ENCODE measurements around the gene TRIP10. TPM values are rescaled to one million over a fixed set of nuclear protein-coding genes. Genes with fewer than 3 reads are reported as not detected.

Gene TRIP10
- total and polyA plus RNA-seq, 2 of the 13 experiments (the other 11 are each of a cell fraction or from before 2014, with no cell fraction given), result 32.5 to 33.2 TPM

DNA sequence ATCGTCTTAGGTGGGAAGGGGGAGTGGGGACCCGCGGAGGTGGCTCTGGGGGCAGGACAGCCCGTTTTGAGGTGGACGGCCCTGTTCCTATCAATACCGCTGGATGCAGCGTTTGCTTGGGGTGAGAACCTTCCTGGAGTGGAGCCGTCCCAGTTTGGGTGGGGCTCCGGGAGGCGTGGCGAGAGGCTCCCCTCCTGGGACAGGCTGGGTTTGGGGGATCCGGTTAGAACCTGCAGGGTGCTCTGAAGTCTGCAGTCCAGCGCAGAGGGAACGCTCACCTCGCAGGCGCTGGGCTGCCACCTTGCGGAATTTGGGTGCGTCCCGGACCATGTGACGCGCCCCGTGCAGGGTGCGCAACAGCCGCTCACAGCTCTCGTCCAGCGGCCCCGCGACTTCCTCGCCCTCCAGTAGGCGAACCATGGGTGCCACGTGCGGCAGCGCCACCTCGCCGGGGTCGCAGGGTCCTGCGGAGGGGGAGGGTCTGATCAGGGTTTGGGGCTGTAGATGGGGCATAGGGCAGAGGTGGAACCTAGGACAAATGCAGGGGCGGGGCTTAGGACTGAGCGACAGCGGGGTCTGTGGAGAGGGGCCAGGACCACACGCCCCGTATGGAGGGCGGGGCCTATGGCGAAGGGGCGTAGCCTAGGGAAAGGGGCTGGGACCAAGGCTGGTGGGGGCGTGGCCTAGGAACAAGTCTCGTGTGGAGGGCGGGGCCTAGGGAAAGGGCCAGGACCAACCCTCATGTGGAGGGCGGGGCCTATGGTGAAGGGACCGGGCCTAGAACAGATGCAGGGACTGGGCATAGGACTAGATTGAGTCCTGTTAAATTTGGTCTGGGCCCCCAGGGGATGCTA lies 13.9 kb downstream of the TRIP10 start (continued):
- TF ChIP-seq, protein P1, sequence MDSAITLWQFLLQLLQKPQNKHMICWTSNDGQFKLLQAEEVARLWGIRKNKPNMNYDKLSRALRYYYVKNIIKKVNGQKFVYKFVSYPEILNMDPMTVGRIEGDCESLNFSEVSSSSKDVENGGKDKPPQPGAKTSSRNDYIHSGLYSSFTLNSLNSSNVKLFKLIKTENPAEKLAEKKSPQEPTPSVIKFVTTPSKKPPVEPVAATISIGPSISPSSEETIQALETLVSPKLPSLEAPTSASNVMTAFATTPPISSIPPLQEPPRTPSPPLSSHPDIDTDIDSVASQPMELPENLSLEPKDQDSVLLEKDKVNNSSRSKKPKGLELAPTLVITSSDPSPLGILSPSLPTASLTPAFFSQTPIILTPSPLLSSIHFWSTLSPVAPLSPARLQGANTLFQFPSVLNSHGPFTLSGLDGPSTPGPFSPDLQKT (CRISPR knock-in tag; IDR thresholded peaks at IDR 0.05; ENCODE audit: borderline replicate concordance), result no peak
- TF ChIP-seq, protein P2, sequence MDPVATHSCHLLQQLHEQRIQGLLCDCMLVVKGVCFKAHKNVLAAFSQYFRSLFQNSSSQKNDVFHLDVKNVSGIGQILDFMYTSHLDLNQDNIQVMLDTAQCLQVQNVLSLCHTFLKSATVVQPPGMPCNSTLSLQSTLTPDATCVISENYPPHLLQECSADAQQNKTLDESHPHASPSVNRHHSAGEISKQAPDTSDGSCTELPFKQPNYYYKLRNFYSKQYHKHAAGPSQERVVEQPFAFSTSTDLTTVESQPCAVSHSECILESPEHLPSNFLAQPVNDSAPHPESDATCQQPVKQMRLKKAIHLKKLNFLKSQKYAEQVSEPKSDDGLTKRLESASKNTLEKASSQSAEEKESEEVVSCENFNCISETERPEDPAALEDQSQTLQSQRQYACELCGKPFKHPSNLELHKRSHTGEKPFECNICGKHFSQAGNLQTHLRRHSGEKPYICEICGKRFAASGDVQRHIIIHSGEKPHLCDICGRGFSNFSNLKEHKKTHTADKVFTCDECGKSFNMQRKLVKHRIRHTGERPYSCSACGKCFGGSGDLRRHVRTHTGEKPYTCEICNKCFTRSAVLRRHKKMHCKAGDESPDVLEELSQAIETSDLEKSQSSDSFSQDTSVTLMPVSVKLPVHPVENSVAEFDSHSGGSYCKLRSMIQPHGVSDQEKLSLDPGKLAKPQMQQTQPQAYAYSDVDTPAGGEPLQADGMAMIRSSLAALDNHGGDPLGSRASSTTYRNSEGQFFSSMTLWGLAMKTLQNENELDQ (CRISPR knock-in tag; IDR thresholded peaks at IDR 0.05; ENCODE audit: borderline replicate concordance), result no peak; the same call in 1 of the 2 replicates
- TF ChIP-seq ZNF234 (CRISPR knock-in tag; conservative IDR thresholded peaks at IDR 0.05) (no peak), GABPB1 (CRISPR knock-in tag; IDR thresholded peaks at IDR 0.05) (peak; percentile 87), GFI1 (CRISPR knock-in tag; IDR thresholded peaks at IDR 0.05; ENCODE audit: borderline replicate concordance) (no peak; the same call in 1 of the 2 replicates), SMYD3 (CRISPR knock-in tag; IDR thresholded peaks at IDR 0.05) (no peak), ZNF367 (CRISPR knock-in tag; IDR thresholded peaks at IDR 0.05; ENCODE audit: borderline replicate concordance) (peak; percentile 71; the same call in 1 of the 2 replicates)
- TF ChIP-seq, protein P3, sequence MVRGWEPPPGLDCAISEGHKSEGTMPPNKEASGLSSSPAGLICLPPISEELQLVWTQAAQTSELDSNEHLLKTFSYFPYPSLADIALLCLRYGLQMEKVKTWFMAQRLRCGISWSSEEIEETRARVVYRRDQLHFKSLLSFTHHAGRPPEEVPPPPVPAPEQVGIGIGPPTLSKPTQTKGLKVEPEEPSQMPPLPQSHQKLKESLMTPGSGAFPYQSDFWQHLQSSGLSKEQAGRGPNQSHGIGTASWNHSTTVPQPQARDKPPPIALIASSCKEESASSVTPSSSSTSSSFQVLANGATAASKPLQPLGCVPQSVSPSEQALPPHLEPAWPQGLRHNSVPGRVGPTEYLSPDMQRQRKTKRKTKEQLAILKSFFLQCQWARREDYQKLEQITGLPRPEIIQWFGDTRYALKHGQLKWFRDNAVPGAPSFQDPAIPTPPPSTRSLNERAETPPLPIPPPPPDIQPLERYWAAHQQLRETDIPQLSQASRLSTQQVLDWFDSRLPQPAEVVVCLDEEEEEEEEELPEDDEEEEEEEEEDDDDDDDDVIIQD (CRISPR knock-in tag; IDR thresholded peaks at IDR 0.05; ENCODE audit: low read depth), result no peak
- TF ChIP-seq, protein P4, sequence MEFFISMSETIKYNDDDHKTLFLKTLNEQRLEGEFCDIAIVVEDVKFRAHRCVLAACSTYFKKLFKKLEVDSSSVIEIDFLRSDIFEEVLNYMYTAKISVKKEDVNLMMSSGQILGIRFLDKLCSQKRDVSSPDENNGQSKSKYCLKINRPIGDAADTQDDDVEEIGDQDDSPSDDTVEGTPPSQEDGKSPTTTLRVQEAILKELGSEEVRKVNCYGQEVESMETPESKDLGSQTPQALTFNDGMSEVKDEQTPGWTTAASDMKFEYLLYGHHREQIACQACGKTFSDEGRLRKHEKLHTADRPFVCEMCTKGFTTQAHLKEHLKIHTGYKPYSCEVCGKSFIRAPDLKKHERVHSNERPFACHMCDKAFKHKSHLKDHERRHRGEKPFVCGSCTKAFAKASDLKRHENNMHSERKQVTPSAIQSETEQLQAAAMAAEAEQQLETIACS (CRISPR knock-in tag; IDR thresholded peaks at IDR 0.05), result no peak
- TF ChIP-seq, protein P5, sequence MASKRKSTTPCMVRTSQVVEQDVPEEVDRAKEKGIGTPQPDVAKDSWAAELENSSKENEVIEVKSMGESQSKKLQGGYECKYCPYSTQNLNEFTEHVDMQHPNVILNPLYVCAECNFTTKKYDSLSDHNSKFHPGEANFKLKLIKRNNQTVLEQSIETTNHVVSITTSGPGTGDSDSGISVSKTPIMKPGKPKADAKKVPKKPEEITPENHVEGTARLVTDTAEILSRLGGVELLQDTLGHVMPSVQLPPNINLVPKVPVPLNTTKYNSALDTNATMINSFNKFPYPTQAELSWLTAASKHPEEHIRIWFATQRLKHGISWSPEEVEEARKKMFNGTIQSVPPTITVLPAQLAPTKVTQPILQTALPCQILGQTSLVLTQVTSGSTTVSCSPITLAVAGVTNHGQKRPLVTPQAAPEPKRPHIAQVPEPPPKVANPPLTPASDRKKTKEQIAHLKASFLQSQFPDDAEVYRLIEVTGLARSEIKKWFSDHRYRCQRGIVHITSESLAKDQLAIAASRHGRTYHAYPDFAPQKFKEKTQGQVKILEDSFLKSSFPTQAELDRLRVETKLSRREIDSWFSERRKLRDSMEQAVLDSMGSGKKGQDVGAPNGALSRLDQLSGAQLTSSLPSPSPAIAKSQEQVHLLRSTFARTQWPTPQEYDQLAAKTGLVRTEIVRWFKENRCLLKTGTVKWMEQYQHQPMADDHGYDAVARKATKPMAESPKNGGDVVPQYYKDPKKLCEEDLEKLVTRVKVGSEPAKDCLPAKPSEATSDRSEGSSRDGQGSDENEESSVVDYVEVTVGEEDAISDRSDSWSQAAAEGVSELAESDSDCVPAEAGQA (IDR thresholded peaks at IDR 0.05; ENCODE audit: low read depth), result no peak
- TF ChIP-seq, protein P5 (CRISPR knock-in tag; IDR thresholded peaks at IDR 0.05; ENCODE audit: borderline replicate concordance), result no peak

Data from HepG2 (cell line).